HFF-Myc (cell line): ENCODE results near the gene MFSD6.

Source experiments
- DNase-seq: peaks from one replicate; pipeline ENCODE4 v3.0.0-alpha.2; 2011; ENCODE audit warnings: low read depth; ENCODE audit errors: extremely low read depth
- H3K4me3 ChIP-seq: replicated peaks from 2 replicates; pipeline ENCODE4 v1.5.1; 2011; ENCODE audit warnings: low read depth, mild to moderate bottlenecking, control low read depth, low read length
- TF ChIP-seq, protein P1 (sequence below): IDR thresholded peaks from 2 replicates; pipeline ENCODE4 v1.5.1; 2012; ENCODE audit warnings: mild to moderate bottlenecking, low read depth, low read length, control low read depth; ENCODE audit errors: missing control alignments

Gene MFSD6

DNA sequence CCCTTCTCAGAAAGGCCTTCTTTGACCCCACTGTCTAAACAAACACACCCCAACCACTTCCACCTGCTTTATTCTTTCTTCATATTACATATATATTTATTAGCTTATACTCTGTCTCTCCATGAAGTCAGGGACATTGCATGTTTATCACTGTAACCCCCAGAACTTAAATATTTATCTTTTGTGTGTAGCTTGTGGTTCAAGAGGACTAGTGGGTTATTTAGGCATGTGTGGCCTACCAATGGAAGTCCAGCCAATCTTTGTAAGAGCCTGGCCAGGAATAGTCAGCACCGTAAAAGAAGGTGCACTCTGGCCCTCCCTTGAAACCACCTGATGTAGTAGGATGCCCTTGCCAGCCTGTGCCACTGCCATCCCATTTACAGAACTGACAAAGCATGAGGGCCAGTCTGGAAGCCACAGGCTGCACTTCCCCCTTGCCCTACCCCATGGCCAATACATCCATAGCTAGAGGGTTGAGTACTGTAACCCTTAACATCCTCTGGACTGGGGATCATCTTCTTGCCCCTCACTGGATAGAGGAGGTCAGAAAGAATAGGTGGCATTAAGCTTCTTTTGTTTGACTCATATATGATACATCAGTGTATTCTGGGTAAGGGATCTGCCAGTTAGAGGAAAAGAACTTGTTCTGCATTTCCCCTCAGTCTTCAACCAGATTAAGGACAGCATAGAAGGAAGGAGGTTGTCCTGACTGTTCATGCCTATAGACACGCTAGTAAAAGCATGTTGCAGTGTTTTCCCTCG lies 121.5 kb downstream of the MFSD6 start:
- TF ChIP-seq, protein P1, sequence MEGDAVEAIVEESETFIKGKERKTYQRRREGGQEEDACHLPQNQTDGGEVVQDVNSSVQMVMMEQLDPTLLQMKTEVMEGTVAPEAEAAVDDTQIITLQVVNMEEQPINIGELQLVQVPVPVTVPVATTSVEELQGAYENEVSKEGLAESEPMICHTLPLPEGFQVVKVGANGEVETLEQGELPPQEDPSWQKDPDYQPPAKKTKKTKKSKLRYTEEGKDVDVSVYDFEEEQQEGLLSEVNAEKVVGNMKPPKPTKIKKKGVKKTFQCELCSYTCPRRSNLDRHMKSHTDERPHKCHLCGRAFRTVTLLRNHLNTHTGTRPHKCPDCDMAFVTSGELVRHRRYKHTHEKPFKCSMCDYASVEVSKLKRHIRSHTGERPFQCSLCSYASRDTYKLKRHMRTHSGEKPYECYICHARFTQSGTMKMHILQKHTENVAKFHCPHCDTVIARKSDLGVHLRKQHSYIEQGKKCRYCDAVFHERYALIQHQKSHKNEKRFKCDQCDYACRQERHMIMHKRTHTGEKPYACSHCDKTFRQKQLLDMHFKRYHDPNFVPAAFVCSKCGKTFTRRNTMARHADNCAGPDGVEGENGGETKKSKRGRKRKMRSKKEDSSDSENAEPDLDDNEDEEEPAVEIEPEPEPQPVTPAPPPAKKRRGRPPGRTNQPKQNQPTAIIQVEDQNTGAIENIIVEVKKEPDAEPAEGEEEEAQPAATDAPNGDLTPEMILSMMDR, result no peak
- H3K4me3 ChIP-seq, result no peak overlapping the region
- DNase-seq, result no peak

DNA sequence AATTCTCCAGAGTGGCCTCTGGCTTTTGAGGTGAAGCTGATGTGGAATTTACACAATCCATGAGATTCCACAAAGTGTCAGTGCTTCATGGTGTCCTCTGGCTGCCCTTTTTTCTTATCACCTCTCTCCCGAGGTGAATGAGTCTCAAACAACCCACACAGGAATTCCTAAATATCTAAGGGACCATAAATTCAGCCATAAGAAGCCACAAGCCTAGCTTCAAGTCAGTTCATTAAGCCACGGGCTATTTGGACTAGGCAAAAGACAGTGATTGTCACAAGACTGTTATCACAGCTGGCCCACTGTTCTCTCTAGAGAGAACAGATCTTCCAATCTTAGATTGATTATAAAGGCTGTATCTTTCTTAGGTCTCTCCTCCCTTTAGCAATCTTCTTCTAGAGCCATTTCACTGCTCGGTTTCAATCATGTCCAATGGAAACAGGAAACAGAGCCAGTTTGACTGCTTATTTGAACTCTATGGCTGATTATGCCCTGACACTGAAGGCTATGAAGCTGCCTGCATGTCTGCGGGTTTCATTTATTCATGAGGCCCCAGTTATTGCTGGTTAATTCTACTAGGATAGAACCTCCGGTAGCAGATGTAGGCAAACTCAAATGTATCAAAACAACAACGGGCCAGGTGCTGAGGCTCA lies 122.2 kb downstream of the MFSD6 start:
- TF ChIP-seq, protein P1, result no peak
- DNase-seq, result no peak
- no peak overlapping the region for H3K4me3 ChIP-seq

DNA sequence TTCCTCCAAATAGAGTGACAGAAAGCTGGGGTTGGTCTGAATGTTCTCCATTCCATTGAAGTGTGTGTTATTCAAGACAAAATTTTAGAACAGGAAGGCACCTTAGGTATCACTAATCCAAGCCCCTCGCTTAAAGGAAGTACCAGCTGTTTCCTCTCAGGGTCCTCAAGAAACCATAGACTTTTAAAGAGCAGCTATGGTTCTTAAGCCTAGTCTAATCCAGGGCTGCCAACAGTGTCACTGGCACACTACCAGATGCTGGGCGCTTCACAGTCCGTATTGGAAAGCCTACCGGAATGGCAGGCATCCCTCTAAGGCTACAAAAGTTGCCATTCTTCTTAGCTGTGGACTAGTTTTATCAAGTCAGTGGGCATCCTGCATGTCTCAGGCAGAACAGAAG lies 124.4 kb downstream of the MFSD6 start:
- DNase-seq, result no peak
- no peak overlapping the region for H3K4me3 ChIP-seq

DNA sequence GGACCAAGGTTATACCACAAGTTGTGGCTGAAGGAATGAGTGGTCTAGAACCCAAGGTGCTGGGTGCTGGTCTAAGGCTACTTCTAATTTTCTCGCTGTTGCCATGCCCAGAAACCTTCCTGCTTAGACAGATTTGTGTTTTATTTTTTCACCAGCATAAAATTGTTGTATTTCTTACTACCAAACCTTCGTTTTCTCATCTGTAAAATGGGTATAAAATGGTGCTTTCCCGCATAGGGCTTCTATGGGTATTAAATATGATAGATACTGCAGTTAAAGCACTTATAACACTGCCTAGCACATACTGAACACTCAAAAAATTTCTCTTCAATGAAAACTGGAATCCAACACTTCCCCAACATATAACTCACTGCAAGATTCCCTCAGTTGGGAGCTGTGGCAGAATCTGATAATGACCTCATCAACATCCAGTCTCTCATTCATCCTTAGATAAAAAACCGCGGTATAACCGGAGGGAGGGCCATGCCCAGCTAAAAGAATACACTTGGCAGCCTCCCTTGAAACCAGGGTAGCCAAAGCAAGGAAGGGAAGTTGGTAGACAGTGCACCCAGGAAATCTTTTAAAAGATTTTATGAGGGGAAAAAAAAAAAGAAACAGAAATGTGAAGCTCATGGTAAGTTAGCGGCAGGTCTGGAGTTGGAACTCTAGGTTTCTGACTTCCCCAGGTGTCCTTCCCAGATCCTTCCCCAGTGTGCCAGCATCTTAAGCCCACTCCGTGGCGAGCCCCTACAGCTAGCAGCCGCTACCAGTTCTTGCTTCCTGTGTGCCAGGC lies 125.2 kb downstream of the MFSD6 start:
- no peak for DNase-seq
- TF ChIP-seq, protein P1, result no peak
- peak overlapping the region; percentile 53 for H3K4me3 ChIP-seq

More for the DNA sequence above, 124.4 kb downstream of the MFSD6 start:
- TF ChIP-seq, protein P1, result no peak

DNA sequence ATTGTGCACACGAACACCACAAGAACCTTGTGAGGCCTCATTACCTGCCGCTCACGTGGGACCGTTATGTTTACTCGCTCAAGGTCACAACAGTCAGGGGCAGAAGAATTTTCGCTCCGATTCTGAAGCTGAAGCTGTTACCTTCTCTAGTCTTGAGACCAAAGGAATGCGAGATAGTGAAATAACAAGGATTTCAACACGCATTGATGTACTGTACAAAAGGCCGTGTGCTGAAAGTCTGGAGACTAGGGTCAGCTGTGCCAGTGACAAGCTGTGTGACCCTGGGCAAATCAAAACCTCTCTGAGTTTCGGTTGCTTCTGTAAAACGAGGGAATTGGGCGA lies 125.8 kb downstream of the MFSD6 start:
- H3K4me3 ChIP-seq, result peak overlapping the region; percentile 53
- no peak for DNase-seq
- TF ChIP-seq, protein P1, result no peak

GRCh38 chr2:190534310-190535120 lies 126.4 kb downstream of the MFSD6 start, which contains the start of gene NEMP2:
TSS of gene NEMP2 (minus strand) at chr2:190534722. CDS start at chr2:190534655, 67 bp downstream.
- TF ChIP-seq, protein P1, result no peak
- H3K4me3 ChIP-seq, result peak within 1 kb of the TSS; percentile 53
- no peak for DNase-seq
